HT1080 (cell line): Measurements from ENCODE around the gene PCDHA11. TPM values are rescaled to one million over a fixed set of nuclear protein-coding genes. Genes with fewer than 3 reads are reported as not detected.
A peak's percentile ranks its signal among the peaks of the same experiment; 100 is the strongest.
"Not testable (repeated sequence)": the region's sequence is repeated elsewhere in the genome, so short reads cannot be mapped to it uniquely, and the experiment has no call there.

Source experiments
- DNase-seq: peaks from one replicate; pipeline ENCODE4 v3.0.0-alpha.2; 2015; ENCODE audit warnings: low read depth
- polyA plus RNA-seq, 2 experiments: library from polyadenylated mRNA; depleted of rRNA; stranded (reverse); fragments of >200 nt; gene quantifications; 2 replicates each; pipeline ENCODE4 v1.2.3, GENCODE V29; 2015
- total RNA-seq: library from RNA; depleted of rRNA; stranded (reverse); fragments of >200 nt; shearing (Covaris generic); gene quantifications from 2 replicates; pipeline ENCODE4 v1.2.3, GENCODE V29; 2014; rRNA removed

Gene PCDHA11, protein sequence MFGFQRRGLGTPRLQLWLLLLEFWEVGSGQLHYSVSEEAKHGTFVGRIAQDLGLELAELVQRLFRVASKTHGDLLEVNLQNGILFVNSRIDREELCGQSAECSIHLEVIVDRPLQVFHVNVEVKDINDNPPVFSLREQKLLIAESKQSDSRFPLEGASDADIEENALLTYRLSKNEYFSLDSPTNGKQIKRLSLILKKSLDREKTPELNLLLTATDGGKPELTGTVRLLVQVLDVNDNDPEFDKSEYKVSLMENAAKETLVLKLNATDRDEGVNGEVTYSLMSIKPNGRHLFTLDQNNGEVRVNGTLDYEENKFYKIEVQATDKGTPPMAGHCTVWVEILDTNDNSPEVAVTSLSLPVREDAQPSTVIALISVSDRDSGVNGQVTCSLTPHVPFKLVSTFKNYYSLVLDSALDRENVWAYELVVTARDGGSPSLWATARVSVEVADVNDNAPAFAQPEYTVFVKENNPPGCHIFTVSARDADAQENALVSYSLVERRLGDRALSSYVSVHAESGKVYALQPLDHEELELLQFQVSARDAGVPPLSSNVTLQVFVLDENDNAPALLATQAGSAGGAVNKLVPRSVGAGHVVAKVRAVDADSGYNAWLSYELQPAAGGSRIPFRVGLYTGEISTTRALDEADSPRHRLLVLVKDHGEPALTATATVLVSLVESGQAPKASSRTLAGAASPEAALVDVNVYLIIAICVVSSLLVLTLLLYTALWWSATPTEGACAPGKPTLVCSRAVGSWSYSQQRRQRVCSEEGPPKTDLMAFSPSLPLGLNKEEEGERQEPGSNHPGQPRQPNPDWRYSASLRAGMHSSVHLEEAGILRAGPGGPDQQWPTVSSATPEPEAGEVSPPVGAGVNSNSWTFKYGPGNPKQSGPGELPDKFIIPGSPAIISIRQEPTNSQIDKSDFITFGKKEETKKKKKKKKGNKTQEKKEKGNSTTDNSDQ
- total RNA-seq, result not detected in 2 replicates
- not detected in 2 replicates for polyA plus RNA-seq (2015; cell fraction: cytosol; rRNA removed)
- 0.06 TPM in 1 of 2 replicates, not detected in the other for polyA plus RNA-seq (2015; cell fraction: nucleus; rRNA removed)

DNA sequence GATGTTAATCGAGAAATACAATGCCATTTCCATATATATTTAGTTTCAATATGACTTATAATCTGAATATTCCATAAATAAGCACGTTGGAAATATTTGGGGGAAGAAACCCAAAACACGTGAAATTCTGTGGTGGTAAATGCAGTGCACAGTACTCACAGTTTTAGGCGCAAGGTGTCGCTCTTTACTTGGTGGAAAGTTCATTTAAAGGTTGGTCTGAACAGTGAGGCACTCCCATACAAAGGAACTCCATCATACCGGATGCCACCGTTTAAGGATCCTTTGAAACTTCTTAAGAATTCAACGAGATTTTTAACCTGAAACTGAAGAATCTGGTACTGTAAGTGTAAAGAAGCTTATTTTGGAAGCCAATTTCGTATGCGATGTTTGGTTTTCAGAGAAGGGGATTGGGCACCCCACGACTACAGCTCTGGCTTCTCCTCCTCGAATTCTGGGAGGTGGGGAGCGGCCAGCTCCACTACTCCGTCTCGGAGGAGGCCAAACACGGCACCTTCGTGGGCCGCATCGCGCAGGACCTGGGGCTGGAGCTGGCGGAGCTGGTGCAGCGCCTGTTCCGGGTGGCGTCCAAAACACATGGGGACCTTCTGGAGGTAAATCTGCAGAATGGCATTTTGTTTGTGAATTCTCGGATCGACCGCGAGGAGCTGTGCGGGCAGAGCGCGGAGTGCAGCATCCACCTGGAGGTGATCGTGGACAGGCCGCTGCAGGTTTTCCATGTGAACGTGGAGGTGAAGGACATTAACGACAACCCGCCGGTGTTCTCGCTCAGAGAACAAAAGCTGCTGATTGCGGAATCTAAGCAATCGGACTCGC lies at the start of gene PCDHA11:
TSS of gene PCDHA11 (plus strand) at position 237 of the 834 bp plus-strand sequence. CDS start at position 384, 147 bp downstream.
- DNase-seq, result peak; percentile 10

DNA sequence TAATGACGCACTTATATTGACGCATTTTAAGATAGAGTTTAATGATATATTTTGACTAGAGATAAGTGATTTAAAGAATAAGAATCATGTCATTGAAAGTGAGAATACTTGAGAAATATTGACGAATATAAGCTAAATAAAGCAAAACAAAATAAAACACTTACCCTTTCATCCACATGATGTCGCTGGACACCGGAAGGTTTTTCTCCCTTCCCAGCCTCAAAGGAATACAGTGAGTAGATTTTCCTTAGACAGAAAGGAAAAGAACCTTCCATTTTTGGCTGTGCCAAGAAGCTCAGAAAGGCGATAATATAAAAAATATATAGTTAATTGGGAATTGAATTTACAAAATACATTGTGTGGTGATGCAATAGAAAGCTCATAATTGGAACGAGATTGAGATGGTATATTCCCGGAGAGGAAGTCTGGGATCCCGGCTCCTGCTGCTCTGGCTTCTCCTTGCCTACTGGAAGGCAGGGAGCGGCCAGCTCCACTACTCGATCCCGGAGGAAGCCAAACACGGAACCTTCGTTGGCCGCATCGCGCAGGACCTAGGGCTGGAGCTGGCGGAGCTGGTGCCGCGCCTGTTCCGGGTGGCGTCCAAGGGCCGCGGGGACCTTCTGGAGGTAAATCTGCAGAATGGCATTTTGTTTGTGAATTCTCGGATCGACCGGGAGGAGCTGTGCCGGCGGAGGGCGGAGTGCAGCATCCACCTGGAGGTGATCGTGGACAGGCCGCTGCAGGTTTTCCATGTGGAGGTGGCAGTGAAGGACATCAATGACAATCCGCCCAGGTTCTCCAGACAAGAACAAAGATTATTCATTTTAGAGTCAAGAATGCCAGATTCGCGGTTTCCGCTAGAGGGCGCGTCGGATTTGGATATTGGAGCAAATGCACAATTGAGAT lies 47.1 kb upstream of the PCDHA11 start, which contains the start of gene PCDHA5:
TSS of gene PCDHA5 (plus strand) at position 239 of the 906 bp plus-strand sequence.
- peak; percentile 26 for DNase-seq

DNA sequence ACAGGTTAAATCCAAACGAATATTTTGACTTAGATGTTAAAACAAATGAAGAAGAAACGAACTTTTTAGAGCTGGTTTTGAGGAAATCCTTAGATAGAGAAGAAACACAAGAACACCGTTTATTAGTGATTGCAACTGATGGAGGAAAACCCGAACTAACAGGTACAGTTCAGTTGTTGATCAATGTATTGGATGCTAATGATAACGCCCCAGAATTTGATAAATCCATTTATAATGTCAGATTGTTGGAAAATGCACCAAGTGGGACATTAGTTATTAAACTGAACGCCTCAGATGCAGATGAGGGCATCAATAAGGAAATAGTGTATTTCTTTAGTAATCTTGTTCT lies 46.5 kb upstream of the PCDHA11 start:
- no peak for DNase-seq

DNA sequence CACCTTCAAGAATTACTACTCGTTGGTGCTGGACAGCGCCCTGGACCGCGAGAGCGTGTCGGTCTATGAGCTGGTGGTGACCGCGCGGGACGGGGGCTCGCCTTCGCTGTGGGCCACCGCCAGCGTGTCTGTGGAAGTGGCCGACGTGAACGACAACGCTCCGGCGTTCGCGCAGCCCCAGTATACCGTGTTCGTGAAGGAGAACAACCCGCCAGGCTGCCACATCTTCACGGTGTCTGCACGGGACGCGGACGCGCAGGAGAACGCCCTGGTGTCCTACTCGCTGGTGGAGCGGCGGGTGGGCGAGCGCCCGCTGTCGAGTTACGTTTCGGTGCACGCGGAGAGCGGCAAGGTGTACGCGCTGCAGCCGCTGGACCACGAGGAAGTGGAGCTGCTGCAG lies 45.8 kb upstream of the PCDHA11 start:
- DNase-seq, result not testable (repeated sequence)

DNA sequence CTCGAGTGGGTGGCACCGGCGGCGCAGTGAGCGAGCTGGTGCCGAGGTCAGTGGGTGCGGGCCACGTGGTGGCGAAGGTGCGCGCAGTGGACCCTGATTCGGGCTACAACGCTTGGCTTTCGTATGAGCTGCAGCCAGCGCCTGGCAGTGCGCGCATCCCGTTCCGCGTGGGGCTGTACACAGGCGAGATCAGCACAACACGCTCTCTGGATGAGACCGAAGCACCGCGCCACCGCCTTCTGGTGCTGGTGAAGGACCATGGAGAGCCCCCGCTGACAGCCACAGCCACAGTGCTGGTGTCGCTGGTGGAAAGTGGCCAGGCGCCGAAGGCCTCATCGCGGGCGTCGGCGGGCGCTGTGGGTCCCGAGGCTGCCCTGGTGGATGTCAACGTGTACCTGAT lies 45.3 kb upstream of the PCDHA11 start:
- no peak for DNase-seq

DNA sequence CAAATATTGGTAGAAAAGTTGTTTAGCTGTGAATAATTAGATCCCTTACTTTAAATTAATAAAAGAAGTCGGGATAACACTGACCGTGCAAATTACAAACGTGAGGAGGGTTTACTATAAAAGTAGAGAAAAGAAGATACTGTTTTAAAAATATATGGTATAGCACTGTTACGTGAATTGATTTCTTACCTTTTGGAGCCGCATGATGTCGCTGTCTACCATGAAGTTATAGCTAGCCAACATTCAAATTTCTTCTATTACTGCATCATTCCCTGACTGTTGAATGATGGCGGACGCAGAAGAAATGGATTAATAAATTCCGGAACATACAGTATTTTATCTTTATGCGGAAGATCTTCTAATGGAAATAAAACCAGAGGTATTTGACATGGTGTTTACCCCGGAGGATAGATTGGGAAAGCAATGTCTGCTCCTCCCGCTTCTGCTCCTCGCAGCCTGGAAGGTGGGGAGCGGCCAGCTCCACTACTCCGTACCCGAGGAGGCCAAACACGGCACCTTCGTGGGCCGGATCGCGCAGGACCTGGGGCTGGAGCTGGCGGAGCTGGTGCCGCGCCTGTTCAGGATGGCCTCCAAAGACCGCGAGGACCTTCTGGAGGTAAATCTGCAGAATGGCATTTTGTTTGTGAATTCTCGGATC lies 40.9 kb upstream of the PCDHA11 start, which contains the start of gene PCDHA6:
TSS of gene PCDHA6 (plus strand) at position 257 of the 658 bp plus-strand sequence. CDS start at position 389, 132 bp downstream.
- no peak for DNase-seq

DNA sequence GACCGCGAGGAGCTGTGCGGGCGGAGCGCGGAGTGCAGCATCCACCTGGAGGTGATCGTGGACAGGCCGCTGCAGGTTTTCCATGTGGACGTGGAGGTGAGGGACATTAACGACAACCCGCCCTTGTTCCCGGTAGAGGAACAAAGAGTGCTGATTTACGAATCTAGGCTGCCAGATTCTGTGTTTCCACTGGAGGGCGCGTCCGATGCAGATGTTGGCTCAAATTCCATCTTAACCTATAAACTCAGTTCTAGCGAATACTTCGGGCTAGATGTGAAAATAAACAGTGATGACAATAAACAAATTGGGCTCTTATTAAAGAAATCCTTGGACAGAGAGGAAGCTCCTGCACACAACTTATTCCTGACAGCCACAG lies 40.4 kb upstream of the PCDHA11 start:
- no peak for DNase-seq

DNA sequence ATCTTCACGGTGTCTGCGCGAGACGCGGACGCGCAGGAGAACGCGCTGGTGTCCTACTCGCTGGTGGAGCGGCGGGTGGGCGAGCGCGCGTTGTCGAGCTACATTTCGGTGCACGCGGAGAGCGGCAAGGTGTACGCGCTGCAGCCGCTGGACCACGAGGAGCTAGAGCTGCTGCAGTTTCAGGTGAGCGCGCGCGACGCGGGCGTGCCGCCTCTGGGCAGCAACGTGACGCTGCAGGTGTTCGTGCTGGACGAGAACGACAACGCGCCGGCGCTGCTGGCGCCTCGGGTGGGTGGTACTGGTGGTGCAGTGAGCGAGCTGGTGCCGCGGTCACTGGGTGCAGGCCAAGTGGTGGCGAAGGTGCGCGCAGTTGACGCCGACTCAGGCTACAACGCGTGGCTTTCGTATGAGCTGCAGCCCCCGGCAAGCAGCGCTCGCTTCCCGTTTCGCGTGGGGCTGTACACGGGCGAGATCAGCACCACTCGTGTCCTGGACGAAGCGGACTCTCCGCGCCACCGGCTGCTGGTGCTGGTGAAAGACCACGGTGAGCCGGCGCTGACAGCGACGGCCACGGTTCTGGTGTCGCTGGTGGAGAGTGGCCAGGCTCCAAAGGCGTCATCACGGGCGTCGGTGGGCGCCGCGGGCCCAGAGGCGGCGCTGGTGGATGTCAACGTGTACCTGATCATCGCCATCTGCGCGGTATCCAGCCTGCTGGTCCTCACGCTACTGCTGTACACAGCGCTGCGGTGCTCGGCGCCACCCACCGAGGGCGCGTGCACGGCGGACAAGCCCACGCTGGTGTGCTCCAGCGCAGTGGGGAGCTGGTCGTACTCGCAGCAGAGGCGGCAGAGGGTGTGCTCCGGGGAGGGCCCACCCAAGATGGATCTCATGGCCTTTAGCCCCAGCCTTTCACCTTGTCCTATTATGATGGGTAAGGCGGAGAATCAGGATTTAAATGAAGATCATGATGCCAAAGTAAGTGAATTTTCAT lies 39.0 kb upstream of the PCDHA11 start:
- not testable (repeated sequence) for DNase-seq

DNA sequence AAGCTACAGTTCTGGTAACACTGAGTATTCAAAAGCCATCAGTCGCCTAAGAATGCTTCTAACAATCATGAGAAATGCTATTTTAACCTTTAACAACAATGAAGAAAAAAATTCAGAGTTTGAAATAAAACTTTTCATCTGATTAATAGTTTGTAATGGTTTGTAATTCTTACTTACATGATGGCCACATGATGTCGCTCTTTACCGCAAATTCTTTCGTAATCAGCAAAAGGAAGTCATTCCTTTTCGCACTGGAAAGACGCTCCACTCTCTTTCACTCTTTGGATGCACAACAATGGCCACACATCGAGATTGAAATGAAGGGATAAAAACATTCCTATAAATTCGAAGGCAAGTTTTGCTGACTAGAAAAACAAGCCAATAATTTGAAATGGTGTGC lies 34.8 kb upstream of the PCDHA11 start, which contains the start of gene PCDHA7:
TSS of gene PCDHA7 (plus strand) at position 277 of the 400 bp plus-strand sequence. CDS start at position 392, 115 bp downstream.
- no peak for DNase-seq

DNA sequence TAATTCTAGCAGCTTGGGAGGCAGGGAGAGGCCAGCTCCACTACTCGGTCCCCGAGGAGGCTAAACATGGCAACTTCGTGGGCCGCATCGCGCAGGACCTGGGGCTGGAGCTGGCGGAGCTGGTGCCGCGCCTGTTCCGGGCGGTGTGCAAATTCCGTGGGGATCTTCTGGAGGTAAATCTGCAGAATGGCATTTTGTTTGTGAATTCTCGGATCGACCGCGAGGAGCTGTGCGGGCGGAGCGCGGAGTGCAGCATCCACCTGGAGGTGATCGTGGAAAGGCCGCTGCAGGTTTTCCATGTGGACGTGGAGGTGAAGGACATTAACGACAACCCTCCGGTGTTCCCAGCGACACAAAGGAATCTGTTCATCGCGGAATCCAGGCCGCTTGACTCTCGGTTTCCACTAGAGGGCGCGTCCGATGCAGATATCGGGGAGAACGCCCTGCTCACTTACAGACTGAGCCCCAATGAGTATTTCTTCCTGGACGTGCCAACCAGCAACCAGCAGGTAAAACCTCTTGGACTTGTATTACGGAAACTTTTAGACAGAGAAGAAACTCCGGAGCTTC lies 34.2 kb upstream of the PCDHA11 start:
- not testable (repeated sequence) for DNase-seq

DNA sequence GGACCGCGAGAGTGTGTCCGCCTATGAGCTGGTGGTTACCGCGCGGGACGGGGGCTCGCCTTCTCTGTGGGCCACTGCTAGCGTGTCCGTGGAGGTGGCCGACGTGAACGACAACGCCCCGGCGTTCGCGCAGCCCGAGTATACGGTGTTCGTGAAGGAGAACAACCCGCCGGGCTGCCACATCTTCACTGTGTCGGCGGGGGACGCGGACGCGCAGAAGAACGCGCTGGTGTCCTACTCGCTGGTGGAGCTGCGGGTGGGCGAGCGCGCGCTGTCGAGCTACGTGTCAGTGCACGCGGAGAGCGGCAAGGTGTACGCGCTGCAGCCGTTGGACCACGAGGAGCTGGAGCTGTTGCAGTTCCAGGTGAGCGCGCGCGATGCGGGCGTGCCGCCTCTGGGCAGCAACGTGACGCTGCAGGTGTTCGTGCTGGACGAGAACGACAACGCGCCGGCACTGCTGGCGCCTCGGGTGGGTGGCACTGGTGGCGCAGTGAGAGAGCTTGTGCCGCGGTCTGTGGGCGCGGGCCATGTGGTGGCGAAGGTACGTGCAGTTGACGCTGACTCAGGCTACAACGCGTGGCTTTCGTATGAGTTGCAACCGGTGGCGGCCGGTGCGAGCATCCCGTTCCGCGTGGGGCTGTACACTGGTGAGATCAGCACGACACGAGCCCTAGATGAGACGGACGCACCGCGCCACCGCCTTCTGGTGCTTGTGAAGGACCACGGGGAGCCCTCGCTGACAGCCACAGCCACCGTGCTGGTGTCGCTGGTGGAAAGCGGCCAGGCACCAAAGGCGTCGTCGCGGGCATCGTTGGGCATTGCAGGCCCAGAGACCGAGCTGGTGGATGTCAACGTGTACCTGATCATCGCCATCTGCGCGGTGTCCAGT lies 32.9 kb upstream of the PCDHA11 start:
- DNase-seq, result no peak

DNA sequence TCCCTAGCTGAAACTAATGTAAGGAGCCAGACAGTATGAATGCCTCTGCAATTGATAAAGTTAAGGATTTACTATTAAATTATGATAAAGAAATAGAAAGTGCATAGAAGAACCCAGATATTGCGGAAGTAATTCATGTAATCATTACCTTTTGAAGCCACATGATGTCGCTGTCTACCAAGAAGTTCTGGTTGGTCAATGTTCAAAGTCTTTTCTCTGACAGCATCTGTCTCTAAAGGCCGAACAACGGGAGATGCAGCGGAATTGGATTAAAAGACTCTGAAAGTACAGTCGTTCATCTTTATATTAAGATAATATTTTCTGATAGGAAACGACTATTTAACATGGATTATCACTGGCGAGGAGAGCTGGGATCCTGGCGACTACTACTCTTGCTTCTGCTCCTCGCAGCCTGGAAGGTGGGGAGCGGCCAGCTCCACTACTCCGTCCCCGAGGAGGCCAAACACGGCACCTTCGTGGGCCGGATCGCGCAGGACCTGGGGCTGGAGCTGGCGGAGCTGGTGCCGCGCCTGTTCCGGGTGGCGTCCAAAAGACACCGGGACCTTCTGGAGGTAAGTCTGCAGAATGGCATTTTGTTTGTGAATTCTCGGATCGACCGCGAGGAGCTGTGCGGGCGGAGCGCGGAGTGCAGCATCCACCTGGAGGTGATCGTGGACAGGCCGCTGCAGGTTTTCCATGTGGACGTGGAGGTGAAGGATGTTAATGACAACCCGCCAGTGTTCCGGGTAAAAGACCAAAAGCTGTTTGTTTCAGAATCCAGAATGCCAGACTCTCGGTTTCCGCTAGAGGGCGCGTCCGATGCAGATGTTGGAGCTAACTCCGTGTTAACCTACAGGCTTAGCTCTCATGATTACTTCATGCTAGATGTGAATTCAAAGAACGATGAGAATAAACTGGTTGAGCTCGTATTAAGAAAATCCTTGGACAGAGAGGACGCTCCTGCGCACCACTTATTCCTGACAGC lies 27.5 kb upstream of the PCDHA11 start, which contains the start of gene PCDHA8:
TSS of gene PCDHA8 (plus strand) at position 210 of the 985 bp plus-strand sequence. CDS start at position 345, 135 bp downstream.
- no peak for DNase-seq

DNA sequence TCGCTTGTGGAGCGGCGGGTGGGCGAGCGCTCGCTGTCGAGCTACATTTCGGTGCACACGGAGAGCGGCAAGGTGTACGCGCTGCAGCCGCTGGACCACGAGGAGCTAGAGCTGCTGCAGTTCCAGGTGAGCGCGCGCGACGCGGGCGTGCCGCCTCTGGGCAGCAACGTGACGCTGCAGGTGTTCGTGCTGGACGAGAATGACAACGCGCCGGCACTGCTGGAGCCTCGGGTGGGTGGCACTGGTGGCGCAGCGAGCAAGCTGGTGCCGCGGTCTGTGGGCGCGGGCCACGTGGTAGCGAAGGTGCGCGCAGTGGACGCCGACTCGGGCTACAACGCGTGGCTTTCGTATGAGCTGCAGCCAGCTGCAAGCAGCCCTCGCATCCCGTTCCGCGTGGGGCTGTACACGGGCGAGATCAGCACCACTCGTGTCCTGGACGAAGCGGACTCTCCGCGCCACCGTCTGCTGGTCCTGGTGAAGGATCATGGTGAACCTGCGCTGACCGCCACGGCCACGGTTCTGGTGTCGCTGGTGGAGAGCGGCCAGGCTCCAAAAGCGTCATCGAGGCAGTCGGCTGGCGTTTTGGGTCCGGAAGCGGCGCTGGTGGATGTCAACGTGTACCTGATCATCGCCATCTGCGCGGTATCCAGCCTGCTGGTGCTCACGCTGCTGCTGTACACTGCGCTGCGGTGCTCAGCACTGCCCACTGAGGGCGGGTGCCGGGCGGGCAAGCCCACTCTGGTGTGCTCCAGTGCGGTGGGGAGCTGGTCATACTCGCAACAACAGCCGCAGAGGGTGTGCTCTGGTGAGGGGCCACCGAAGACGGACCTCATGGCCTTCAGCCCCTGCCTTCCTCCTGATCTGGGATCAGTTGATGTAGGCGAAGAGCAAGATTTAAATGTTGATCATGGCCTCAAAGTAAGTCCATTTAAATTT lies 25.7 kb upstream of the PCDHA11 start:
- no peak for DNase-seq
